GDM1 (cell line): ENCODE results near the gene BMP8B.
"Not testable (repeated sequence)": the region's sequence is repeated elsewhere in the genome, so short reads cannot be mapped to it uniquely, and the experiment has no call there.

Source experiments
- DNase-seq: peaks from one replicate; lab custom pipeline; 2025; lab: John Stamatoyannopoulos, UW

BMP8B gene

DNA sequence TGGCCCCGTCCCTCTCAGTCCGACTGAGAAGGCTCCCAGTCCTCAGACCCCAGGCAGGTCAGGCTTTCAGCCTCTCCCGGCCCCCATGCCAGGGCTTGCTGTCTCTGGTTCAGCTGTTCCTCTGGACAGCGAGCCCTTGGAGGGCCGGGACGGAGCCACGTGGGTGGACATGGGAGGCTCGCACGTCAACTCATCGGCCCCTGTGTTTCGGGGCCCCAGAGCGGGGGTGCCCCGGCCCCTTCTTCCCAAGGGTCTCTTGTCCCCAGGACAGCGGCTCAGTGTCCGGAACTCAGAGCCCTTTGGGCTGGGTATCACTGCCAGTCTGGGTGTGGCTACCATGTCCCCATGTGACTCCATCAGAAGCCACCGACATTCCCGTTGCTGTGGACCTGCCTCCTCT, 10.8 kb downstream of the BMP8B start:
- DNase-seq, result not testable (repeated sequence)

DNA sequence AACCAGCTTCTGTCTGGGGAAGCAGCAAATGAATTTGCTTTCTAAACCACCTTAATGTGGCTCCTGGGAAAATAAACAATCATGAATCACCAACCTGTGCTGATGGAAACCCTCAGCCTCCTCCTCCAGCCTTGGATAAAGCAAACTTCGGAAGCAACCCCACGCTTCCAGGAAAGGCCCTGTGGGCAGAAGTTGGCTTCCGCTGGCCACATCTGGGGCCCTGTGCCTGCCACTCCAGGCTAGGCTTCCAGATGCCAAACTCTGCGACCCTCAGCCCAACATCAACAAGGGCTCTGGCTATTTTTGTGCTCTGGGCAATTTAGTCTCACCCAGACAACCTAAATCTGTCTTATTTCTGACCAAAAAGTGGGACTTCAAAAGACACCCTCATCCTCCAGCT, 11.4 kb downstream of the BMP8B start:
- no peak for DNase-seq

DNA sequence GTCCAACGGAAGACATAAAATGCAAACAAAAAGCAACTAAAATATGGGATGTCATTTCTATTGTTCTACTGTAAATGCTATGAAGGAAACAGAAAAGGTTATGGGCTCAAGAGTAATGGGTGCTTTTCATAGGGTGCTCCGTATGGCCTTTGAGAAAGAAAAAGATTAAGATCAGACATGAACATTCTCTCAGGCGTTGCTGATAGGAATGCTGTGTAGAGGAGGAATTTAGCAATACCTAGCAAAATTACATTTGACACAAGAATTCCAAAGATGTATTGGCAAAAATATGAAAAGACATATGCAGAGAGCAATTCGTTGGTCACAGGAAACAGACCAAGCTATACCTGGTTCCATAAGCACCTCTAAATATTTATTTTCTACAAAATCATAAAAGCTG, 11.8 kb downstream of the BMP8B start:
- DNase-seq, result no peak

DNA sequence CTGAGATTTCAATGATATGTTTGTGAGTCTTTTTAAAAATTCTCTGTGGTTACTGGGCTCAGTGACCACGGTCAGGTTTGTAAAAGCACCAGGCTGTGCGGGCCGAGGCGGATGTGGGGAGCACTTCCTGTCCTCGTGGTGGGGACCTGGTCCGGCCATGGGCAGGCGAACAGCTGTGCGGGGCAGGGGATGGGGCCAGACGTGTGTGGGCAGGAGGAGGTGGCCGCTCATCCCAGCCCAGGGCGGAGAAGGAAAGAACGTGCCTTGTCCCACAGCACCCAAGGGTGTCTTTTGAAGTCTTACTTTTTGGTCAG, 12.3 kb downstream of the BMP8B start:
- no peak for DNase-seq

DNA sequence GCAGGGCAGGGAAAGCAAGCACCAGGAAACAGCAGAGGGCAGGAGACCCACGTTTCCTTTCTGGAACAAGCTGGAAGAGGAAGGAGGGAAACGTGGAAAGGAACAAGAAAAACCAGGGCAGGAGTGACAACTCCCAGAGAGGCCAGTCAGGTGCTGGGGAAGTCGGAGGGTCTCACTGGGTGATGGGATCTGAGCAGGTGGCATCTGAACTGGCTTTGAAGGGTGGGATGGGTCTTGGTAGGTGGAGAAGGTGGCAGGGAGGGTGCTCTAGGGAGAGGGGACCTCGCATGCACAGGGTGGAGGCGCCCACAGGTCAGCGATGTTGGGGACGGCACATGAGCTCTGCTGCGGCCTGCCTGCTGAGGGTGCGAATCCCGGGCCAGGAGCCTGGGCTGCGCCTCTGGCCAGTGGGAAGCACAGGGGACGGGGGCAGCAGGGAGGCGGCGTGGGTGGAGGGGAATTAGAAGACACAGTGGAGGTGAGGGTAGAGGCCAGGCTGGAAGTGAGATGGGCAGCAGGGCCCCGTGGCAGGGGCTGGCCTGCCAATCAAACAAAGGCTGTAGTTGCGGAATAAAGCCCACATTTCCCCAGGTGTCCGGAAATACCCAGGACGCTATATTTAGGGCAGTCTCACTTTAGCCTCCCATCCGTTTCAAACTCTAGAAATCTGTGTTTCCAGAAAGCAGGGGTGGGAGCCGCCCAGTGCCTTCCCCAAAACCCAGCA, 12.8 kb downstream of the BMP8B start:
- not testable (repeated sequence) for DNase-seq

DNA sequence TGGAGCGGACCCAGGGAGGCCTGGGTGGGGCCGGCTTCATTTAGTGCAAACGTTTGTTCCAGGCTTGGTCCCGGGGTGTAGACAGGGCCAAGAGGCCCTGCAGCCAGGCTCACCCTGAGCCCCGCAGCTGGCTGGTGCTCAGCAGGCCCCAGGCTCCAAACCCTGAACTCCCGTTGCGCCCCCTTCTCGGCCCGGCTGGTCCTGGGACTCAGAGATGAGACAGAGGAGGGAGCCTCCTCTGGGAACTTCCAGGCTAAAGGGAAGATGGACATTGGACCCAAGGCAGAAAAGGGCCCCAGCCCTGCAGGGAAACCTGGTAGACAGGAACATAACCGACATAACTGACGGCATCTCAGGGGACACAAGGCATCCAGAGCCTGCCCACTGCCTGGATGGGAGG, 13.5 kb downstream of the BMP8B start:
- DNase-seq, result not testable (repeated sequence)

DNA sequence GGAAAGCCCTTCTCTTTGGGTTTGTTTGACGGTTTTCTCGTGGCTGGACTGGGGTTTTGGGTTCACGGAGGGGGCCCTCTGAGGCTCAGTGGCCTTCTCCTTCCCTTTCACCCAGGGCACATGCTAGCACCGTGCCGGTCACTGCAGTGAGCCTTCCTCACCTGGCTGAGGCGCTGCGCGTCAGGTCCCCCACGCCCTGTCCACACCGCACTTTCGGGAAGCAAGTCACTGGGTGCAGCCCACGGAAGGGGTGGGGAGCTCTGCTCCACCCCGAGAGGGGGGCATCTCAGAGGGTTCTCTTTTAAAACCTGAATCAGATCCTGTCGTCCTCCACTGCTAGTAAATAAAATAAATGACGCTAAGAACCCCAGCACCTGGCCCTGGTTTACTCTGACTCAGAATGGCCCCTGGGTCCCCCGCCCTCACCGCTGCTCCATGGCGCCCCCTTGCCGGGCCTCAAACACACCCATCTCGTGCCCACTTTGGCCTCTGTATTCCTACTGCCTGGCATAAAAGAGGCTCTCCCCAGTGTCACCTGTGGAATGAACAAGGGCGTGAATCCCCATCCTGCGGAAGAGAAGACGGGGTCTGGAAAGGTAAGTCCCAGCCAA, 15.2 kb downstream of the BMP8B start:
- DNase-seq, result not testable (repeated sequence)

DNA sequence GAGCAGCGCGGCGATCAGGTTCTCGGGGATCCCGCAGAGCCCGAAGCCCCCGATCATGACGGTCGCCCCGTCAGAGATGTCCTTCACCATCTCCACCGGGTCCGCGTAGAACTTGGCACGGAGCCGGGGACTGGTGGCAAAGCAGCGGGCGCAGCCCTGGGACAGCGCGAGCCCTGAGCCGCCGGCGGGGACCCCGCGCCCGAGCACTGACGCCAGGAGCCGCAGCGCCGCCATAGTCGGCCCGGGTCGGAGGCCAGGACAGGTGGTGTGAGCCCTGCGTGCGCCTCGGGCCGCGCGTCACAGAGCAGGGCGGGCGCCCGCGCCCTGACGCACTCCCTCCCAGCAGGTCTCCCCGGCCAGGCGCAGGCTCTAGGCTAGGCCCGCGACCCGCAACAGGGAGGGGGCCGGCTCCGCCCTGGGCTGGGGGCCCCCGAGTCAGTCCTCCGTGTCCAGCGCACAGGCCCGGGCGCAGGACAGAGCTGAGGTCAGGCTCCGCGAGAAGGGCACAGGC, 17.6 kb downstream of the BMP8B start, which contains the start of gene OXCT2:
Gene OXCT2, minus strand, starts transcription at position 327 of the 511 bp plus-strand sequence. Its CDS starts 93 bp downstream, at position 234.
- DNase-seq, result not testable (repeated sequence)

DNA sequence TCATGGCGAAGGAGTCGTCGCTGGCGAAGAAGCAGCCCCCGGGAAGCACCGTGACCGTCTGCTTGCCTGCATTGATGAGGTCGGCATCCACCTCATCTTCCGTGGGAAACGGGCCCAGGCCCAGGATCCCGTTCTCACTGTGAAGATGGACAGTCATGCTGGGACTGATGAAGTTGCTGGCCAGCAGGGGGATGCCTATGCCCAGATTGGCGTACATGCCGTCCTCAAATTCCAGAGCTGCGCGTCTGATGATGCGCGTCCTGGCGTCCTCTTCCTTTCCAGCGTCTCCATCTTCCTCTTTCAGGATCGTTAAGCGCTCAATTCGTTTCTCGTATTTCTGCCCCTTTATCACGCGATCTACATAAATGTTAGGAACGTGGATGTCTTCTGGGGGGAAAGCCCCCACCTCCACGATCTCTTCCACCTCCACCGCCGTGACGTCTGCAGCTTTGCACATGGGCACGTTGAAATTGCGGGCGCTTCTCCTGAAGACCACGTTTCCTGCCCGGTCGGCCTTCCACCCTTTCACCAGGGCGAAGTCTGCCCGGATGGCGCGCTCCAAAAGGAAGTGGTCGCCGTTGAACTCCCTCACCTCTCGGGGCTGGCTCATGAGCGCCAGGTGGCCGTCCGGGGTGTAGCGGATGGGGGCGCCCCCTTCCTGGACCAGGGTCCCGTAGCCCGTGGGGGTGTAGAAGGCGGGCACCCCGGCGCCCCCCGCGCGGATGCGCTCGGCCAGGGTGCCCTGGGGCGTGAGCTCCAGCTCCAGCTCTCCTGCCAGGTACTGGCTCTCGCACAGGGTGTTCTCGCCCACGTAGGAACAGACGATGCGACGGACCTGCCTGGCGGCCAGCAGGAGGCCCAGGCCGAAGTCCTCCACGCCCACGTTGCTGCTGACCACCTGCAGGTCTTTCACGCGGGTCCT, 18.3 kb downstream of the BMP8B start:
- DNase-seq, result not testable (repeated sequence)

DNA sequence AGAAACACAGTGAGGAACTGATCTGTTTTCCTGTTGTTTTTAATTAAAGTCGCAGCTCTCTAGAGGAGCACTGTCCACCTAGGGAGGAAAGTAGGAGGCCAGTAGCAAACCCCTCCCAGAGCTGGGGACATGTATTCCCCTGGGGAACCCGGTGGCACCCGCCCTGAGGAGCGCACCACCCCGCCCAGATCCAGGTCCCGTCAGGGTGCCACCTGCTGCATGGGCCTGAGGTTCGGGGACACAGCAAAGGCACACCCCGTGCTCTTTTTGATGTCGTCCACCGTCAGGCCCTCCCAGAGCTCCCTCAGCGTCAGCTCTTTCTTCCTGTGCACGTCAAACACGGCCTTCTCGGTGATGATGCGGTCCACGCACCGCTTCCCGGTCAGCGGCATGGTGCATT, 19.2 kb downstream of the BMP8B start:
- not testable (repeated sequence) for DNase-seq

DNA sequence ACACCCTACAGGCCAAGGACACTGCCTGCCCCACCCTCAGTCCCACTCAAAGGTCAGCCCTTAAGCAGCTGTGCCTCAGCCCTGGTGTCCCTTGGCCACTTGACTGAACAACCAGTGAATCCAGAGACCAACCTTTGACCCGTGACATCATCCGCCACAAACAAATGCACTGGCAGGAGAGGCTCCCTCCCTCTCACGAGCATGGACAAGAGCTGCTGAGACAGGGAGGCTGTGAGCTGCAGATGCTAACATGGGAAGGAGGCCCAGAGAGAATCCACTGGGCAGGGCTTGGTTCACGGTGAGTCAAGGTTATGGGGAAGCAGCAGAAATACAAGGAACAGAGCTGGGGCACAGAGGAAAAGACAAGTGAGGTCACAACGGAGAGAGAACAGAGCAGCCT, 22.2 kb downstream of the BMP8B start:
- DNase-seq, result not testable (repeated sequence)

DNA sequence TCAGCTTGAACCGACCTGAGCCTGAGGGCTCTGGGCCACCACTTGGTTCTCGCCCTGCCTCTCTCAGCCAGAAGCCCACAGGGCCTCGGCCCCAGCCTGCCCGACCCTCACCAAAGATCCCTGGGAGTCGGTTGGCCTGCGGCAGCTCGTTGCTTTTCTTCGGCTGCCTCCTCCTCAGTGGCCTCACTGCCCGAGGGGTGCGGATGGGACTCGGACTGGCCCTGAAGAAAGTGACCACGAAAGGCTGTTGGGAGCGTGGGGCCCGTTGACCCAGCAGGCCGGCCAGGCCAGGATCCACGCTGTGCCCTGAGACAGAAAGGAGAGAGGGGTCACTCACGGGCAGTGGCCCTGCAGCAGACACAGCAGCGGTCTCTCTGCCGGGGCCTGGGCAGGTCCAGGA, 24.2 kb downstream of the BMP8B start:
- not testable (repeated sequence) for DNase-seq

DNA sequence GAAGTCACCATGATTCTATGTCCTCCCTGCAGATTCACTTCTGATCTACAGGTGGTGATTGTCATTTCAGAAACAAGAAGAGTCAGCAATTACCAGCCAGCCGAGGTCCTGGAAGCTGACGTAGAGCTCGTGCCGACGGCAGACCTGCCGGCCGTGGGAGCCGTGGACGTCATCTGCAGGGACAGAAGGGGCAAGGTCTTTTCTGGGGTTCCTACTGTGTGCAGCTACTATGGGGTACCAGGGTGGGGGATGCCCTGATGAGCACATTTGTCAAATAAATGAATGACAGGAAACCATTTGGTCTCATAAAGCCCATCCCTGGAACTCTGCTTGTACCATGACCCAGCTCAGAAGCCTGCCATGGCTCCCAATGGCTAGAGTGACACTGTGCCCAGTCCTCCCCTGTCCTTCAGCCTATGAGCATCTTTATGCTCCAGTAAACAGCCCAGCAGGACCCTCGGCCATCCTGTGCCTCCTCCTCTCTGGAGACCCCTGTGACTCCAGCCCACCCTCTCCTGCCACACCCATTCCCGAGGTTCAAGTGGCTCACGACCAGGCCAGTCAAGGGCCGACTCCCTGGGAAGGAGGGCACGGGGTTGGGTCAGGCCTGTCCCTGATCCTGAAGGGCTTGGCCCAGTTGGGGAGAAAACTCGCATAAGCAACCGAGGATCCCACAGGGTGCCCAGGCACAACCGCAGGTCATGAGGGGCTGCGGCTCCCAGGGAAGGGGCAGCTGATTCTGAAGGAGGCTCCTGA, 24.9 kb downstream of the BMP8B start:
- not testable (repeated sequence) for DNase-seq

DNA sequence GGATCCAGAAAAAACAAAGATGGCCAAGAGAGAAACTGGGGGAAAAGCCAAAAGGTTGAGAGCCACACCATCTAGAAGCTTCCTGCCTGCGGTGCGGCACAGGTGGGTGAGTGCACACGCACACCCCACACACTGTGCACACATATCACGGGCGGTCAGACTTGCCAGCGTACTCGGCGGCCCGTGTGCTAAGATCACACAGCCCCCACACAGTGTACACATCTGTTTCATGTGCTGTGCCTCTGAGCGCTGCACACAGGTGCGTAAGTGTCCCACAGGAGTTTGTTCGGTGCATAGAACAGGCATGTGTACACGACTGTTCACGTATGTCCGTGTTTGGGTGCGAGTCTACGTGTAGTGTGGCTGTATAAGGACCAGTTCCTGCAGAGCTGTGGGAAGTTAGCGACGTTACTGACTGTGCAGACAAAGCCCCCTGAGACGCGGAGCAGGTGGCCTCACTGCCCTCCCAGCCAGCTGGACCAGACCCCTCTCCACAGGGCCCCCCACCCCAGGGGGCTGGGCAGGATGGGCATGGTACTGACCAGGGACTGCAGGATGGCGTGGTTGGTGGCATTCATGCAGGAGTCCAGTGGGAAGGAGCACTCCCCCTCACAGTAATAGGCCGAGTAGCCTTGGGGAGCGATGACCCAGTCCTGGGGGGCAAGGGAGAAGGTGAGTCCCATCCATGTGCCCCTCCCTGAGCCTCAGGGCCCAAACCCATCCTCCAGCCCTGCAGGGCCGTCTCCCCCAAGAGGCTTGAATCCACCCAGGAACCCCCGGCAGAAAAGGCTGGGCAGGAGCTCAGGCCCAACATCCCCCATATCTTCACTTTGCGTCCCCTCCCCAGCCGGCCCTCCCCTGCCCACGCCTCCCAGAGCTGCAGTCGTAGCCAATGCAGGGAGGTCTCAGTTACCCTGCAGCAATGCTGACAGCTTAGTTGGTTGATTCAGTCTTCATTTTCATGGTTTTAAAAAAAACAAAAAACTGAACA, 25.8 kb downstream of the BMP8B start:
- DNase-seq, result no peak

DNA sequence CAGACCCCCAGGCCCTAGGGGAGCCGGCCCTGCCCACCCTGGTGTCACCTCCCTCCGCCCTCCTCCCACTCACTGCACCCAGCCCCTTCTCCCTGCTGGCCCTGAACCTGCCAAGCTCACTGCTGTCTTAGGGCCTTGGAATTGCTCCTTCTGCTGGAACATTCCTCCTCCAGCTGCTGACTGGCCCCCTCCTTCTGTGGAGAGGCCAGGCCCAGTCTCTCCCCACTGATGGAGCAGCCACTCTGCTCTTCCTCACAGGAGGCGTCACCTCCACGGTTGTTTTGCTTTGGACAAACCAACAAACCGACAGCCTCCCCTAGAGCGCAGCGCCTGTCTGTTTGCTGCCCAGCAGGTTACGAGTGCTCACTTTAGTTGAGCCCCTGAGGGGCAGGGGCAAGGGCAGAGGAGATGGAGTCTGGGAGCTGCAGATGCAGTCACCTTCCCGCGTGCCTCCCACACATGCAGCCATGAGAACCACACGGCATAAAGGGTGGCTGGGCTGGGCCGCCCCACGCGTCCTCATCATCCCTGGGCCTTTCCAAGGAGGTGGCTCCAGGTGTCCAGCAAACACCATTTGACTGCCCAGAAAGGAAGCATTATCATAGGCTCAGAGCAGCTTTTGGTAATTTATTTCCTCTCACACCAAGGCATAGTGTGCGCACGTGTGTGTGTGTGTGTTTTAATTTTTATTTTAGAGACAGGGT, 27.0 kb downstream of the BMP8B start:
- no peak for DNase-seq

DNA sequence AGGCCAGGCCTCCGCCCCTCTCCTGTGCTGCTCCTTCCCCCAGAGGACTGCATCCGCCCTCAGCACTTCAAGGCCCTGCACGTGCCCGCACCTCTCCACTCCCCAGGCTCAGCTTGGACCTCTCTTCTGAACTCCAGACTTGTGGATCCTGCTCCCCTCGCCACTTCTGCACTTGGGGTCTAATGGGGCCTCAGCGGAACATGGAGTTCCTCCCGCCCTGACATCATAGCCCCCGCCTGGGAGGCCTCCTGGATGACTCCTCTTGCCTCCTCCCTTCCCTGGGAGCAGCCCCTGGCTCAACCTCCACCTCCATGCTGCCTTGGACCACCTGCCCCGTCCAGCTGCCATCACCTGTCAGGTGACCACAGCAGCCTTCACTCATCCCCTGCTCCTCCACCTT, 27.6 kb downstream of the BMP8B start:
- no peak for DNase-seq

DNA sequence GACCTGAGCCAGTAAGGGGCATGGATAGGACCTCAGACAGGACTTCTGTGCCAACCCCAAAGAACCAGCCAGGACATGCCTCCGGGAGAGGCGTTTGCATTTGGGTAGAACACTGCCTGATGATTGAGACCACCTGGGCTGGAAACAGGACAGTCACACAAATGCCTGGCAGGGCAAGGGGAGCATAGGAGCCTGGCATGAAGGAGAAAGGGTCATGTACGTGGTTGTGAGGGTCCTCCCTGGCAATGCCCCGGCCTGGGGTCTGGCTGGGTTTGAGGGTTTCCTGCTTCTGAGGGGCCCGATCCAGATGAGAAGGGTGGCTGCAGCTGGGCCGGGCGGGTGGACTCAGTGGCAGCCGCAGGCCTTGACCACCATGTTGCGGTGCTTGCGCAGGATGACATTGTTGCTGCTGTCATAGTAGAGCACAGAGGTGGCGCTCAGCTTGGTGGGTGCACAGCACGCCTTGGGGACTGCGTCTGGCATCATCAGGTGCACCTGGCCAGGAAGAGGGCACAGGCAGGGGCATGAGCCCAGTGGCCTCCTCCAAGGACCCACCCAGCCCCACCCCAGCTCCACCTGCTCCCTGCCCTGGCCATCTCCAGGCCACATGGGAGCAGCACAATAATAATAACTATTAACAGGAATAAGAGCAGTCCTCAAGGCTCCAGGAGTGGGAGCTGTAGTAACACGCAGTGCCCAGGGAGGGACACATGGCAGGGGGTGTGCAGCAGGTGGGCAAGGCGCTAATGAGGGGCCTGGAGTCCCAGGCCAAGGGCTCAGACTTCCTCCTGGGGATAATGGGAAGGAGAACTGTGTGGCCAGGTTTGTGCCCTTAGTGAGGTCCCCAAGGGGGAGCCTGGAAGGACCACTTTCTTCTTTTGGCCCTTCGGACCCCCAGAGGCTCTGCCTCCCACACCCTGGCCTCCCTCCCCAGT, 28.3 kb downstream of the BMP8B start:
- DNase-seq, result no peak

DNA sequence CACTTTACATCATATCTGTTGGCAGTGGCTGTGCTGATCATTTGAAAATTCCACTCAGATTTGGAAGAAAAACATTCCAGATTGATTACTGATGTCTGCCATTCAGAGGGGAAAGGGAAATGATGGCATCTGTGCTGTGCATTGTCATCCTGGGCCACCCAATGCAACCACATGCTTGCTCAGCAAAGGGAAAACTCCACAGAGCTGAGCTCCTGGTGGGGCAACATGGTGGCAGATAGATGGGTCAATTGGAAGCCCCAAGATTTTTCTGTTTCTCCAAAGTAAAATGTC, 29.3 kb downstream of the BMP8B start:
- DNase-seq, result no peak
